IPS-18a (cell line): ENCODE data around the gene MTUS2.

ENCODE experiments used
- H3K27ac ChIP-seq: one replicate; pipeline ENCODE4 v1.5.1; 2013; ENCODE audit warnings: low read length
- H3K27me3 ChIP-seq: one replicate; pipeline ENCODE4 v1.6.1; 2013; ENCODE audit warnings: mild to moderate bottlenecking, low read length; ENCODE audit not compliant: control insufficient read depth, insufficient read depth
- H3K36me3 ChIP-seq: one replicate; pipeline ENCODE4 v1.6.1; 2013; ENCODE audit warnings: low read depth, low read length; ENCODE audit not compliant: control insufficient read depth
- H3K4me1 ChIP-seq: one replicate; pipeline ENCODE4 v1.6.1; 2013; ENCODE audit warnings: low read depth, low read length; ENCODE audit not compliant: control insufficient read depth
- H3K4me3 ChIP-seq: one replicate; pipeline ENCODE4 v1.5.1; 2013; ENCODE audit warnings: low read length
- H3K9ac ChIP-seq: one replicate; pipeline ENCODE4 v1.6.1; 2013; ENCODE audit warnings: mild to moderate bottlenecking, low read length, moderate library complexity
- H3K9me3 ChIP-seq: one replicate; pipeline ENCODE4 v1.6.1; 2013; ENCODE audit warnings: low read depth, low read length; ENCODE audit not compliant: control insufficient read depth

The MTUS2 gene

DNA sequence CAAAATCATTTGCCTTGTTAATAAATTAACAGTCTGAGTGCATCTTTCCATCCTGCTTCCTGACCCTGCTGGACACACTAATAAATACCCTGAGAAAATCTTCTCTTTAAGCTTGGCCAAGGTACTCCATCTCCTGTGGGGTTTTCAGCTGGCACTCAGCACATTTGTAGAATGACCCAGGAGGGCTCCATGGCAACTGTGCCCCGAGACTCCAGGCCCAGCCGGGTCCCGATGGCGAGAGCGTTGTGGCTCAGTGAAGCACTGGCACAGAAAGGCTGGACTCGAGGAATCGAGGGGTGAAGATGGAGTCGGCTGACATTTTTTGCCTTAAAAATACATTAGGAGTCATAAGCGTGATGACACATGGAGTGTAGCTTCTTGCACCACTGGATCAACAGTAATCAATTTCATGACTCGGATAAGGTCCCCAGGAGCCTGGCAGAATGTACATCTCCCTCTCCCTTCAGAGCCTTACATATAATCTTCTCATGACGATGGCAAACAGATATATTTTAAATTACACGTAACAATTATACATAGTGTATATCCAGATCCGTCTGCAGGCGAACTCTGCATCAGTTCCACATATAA lies 690.0 kb downstream of the MTUS2 start:
- Histone ChIP-seq H3K9ac (no peak overlapping the region), H3K4me3 (no peak overlapping the region), H3K4me1 (no peaks in the 10 kb centered on the region), H3K27me3 (no peaks in the 10 kb centered on the region), H3K27ac (no peak overlapping the region), H3K36me3 (peaks cover 30% of the 10 kb centered on the region), H3K9me3 (no peaks in the 10 kb centered on the region)

DNA sequence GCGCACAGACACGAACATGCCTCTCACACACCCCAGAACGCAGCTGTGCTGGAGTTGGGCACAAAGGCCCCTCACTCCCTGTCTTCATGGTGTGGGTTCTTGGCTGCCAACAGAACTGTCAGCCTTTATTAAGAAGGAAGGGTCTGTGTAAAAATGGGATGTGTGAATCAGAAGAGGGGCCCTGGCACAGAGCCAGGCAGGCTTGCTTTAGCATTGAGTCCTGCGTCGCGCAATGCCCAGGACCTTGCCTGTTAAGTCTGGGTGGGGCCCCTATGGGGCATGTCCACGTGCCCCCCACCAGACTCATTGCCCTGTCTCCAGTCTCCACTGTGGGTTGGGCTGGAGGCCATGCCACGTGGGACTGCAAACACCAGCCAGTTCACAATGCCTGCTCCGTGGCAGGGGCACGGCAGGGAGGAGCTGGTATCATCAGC lies 690.5 kb downstream of the MTUS2 start:
- H3K27me3 ChIP-seq = no peaks in the 10 kb centered on the region
- H3K4me3 ChIP-seq = no peak overlapping the region
- H3K9me3 ChIP-seq = no peaks in the 10 kb centered on the region
- H3K36me3 ChIP-seq = peaks cover 35% of the 10 kb centered on the region
- no peaks in the 10 kb centered on the region for H3K4me1 ChIP-seq
- no peak overlapping the region for H3K27ac ChIP-seq
- H3K9ac ChIP-seq = no peak overlapping the region

DNA sequence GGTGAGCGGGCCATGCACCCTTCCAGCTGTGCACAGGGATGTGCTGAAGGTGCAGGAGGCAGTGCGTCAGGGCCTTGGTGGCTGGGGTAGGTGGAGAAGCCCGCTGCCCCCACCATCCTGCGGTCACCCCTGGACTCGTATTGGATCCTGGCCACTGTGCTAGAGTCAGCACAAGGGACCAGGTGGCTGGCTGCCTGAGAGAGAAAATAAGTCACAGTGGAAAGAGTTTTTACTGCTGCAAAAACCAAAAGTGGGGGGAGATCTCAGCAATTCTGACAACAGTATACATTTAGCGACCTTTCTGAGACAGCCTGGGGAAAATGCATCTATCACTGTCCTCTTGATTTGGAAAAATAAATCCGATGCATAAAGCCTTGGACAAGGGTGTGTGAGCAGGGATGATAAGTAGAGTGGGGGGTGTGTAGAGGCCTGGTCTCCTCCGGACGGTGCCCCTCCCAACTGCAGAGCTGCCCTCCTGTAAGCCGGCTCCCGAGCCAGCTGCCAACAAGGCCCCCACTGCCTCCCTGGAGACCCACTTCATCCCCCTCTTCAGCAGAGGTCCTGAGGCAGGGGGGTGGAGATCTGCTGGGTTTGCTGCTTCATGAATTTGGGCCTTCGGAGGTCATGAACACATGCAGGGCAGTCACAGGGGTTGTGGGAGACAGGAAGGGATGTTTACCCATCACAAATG lies 691.1 kb downstream of the MTUS2 start:
- Histone ChIP-seq H3K27ac (no peak overlapping the region), H3K4me3 (no peak overlapping the region), H3K4me1 (no peaks in the 10 kb centered on the region), H3K27me3 (no peaks in the 10 kb centered on the region), H3K9ac (no peak overlapping the region), H3K36me3 (peaks cover 41% of the 10 kb centered on the region), H3K9me3 (no peaks in the 10 kb centered on the region)

DNA sequence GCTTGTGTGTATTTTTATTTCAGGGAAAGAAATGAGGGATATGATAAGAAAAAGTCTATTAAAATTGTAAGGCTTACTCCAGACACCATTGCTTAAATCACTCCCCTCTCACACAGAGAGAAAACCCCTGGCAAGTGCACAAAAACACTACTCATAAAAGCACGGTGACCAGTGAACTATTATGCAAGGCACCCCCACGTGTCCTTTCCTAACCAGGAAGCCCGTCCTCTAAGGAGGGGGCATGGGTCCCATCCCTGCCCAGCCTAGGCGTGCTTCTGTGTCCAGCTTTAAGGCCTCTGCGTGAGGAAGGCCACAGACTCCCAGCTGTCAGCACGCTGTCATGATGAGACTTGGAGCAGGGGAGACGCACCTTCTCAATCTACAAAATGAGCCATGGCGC lies 691.8 kb downstream of the MTUS2 start:
- Histone ChIP-seq H3K9ac (no peak overlapping the region), H3K4me1 (no peaks in the 10 kb centered on the region), H3K27ac (no peak overlapping the region), H3K27me3 (no peaks in the 10 kb centered on the region), H3K9me3 (no peaks in the 10 kb centered on the region), H3K4me3 (no peak overlapping the region), H3K36me3 (peaks cover 48% of the 10 kb centered on the region)

DNA sequence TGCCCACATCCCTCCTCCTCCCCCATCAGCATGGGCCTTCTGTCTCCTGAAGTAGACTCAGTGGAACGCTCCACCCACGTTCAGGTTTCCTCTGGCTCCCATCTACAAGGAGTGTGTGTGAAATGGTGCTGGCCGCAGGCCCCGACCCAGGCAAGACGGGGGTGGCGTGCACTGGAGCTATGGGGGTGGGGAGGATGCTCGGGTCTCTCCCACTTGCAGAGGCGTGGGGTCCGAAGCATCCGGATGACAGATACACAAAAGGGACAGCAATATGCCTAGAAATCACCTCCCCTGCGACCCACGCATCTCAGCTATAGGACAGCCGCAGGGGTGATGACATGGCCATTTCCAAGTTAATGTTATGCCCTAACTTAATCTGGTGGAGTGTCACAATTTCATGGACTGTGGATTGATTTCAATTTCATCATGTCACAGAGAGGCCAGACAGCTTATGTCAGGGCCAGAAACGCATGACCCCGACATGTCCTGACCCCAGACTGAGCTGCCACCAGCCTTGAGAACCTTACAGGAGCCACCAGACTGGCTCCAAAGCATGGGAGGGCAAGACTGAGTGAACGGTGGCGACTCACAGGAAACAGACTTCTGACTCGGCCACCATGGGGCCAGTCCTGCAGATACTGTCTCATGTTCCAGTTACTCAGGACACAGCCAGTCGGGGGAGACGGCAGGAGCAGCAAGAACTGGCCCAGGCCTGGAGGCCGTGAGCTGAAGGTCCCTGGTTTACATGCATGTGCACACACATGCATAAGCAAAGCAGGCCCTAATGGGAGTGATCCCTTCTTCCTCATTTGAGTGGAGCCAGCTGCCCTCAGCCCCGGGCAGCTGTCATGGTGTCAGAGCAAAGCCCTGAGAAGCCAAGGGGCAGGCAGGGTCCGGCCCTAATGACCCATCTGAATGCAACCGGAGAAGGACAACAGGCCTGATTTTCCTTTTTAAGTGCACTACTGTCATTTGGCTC lies 693.2 kb downstream of the MTUS2 start:
- Histone ChIP-seq H3K36me3 (peaks cover 62% of the 10 kb centered on the region), H3K27me3 (no peaks in the 10 kb centered on the region), H3K9me3 (no peaks in the 10 kb centered on the region), H3K27ac (no peak overlapping the region), H3K9ac (no peak overlapping the region), H3K4me1 (no peaks in the 10 kb centered on the region), H3K4me3 (no peak overlapping the region)

DNA sequence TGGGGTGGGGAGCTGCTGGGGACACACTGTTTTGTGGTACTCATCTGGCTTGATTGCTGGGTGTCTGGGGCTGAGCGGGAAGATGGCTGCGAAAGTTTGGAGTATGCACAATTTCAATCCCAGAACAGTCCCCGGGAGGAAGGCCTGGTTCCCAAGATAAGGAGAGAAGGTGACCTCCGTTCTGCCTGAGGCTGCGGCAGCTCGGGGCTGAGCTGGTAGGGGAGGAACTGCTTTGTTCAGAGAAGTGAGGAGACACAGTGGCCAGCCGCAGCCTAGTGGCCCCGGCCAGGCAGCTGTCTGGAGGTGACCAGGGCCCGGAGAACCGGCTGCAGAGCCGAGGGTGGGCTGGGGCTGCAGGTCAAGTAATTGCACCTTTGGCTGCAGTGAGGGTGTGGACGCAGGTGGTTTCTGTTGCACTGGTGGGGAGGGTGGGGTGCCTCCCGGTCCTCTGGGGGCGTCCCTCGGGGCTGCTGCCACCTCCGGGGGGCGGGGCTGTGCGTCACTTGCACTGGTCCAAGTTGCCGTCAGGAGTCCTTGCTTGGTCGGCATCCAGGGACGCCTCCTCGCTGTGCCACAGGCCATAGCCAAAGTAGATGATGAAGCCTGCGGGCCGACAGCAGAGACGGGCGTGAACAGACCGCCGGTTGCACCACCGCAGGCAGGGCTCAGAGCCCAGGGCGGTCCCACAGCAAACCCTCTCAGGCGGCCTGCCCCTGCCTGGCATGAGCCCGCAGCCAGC lies 694.0 kb downstream of the MTUS2 start:
- H3K4me1 ChIP-seq = no peaks in the 10 kb centered on the region
- no peak overlapping the region for H3K4me3 ChIP-seq
- H3K9ac ChIP-seq = no peak overlapping the region
- H3K27ac ChIP-seq = no peak overlapping the region
- H3K9me3 ChIP-seq = no peaks in the 10 kb centered on the region
- no peaks in the 10 kb centered on the region for H3K27me3 ChIP-seq
- peaks cover 70% of the 10 kb centered on the region for H3K36me3 ChIP-seq

DNA sequence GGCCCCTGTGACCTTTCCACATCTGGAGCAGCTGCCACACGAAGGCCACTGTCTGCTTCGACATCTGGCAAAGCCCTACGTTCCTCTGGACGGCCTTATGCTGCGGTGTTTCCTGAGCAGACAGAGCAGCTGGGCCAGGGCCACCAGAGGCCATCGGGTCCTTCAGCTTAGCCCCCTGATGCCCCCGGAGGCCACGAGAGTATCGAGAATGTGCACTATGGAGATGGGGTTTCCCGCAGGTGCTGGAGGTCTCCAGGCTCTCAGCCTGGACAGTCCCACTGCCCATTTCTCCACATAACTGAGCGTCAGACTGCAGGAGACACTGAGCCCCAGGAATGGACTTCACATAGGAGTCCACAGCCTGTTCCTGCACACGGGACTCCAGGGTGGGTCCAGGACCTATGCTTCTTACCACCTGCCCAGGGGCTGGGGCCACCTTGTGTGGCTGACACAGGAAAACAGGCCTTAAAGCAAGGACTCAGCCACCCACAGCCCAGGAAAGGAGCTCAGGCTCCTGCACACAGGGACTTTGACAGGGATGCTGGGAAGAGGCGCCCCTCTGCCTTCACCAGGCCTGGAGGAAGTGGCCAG lies 694.7 kb downstream of the MTUS2 start:
- H3K27ac ChIP-seq = no peak overlapping the region
- H3K4me3 ChIP-seq = no peak overlapping the region
- H3K9ac ChIP-seq = no peak overlapping the region
- H3K4me1 ChIP-seq = no peaks in the 10 kb centered on the region
- no peaks in the 10 kb centered on the region for H3K27me3 ChIP-seq
- H3K36me3 ChIP-seq = peaks cover 76% of the 10 kb centered on the region
- no peaks in the 10 kb centered on the region for H3K9me3 ChIP-seq

DNA sequence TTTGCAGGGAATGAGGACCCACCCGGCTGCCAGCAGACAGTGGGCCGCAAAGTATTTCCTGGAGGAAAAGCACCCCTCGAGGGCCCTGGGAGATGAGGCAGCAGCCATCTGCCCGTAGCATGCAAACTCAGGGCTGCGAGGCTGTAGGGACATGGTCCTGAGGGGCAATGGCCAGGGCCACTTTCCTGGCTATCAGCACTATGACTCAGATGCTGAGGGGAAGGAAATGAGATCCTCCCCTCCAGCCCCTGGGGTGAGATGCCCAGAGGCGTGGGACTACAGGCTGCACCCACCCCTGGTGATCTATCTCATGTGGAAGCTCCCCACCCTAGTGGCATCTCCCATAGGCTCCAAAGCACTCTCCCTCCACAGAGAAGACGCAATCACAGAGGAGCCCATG lies 695.2 kb downstream of the MTUS2 start:
- H3K9me3 ChIP-seq = no peaks in the 10 kb centered on the region
- H3K27me3 ChIP-seq = no peaks in the 10 kb centered on the region
- no peak overlapping the region for H3K9ac ChIP-seq
- no peak overlapping the region for H3K27ac ChIP-seq
- no peaks in the 10 kb centered on the region for H3K4me1 ChIP-seq
- peaks cover 81% of the 10 kb centered on the region for H3K36me3 ChIP-seq
- no peak overlapping the region for H3K4me3 ChIP-seq

DNA sequence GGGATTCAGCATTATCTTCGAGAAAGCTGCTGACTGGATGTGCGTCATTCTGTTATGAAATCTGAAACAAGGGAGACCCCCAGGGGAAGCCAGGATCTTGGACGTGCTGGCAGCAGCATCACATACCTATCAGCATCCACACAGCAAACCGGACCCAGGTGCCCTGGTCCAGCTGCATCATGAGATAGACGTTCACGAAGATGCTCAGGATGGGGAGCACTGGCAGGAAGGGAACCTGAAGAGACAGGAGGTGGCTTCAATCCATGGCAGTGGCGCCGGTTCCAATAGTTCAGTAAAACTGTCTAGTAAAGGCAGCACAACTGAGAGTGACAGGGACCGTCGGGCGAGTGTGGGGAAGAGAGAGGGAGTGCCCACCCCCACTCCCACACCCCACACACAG lies 695.9 kb downstream of the MTUS2 start:
- no peaks in the 10 kb centered on the region for H3K4me1 ChIP-seq
- no peak overlapping the region for H3K4me3 ChIP-seq
- H3K36me3 ChIP-seq = peaks cover 87% of the 10 kb centered on the region
- H3K27me3 ChIP-seq = no peaks in the 10 kb centered on the region
- no peak overlapping the region for H3K27ac ChIP-seq
- no peaks in the 10 kb centered on the region for H3K9me3 ChIP-seq
- no peak overlapping the region for H3K9ac ChIP-seq

DNA sequence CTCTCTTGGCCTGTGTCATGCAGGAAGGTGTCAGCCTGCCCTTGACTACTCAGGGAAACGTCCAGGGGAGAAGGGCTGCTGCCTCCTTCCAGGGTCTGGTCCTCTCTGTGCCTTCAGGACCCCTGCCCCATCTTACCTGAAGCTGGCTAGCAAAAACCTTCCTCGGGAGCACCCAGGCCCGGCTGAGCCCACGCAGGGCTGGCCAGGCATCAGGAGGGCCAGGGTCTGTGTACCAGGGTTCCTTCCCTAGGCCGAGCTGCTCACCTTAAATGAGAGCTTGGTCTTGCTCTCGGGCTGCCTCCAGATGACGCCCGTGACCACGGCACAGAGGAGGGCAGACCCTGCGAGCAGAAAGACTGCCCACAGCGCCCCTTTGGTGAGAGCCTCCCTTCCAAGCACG lies 696.7 kb downstream of the MTUS2 start:
- no peak overlapping the region for H3K9ac ChIP-seq
- no peaks in the 10 kb centered on the region for H3K27me3 ChIP-seq
- peaks cover 91% of the 10 kb centered on the region for H3K36me3 ChIP-seq
- H3K9me3 ChIP-seq = no peaks in the 10 kb centered on the region
- no peak overlapping the region for H3K4me3 ChIP-seq
- no peaks in the 10 kb centered on the region for H3K4me1 ChIP-seq
- no peak overlapping the region for H3K27ac ChIP-seq

DNA sequence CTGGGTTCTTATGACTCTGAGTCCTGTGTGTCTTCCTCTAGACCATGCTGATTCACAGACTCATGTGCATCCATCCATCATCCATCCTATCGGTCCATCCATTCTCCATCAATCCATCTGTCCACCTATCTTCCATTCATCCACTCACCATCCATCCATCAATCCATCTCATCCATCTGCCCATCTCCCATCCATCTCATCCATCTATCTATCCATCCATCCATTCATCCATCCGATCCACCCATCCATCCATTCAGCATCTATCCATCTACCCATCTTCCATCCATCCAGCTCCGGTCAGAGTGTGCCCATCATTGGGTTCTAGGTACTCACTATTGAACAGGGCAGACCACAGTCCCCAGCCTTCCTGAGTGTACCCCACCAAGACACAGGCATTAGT lies 699.8 kb downstream of the MTUS2 start:
- H3K9ac ChIP-seq = no peak overlapping the region
- no peaks in the 10 kb centered on the region for H3K27me3 ChIP-seq
- no peak overlapping the region for H3K4me3 ChIP-seq
- H3K27ac ChIP-seq = no peak overlapping the region
- H3K36me3 ChIP-seq = peaks cover 93% of the 10 kb centered on the region
- H3K4me1 ChIP-seq = no peaks in the 10 kb centered on the region
- no peaks in the 10 kb centered on the region for H3K9me3 ChIP-seq
